ENCODE results near the gene ADAMTS12. TPM values are rescaled to one million over a fixed set of nuclear protein-coding genes. Genes with fewer than 3 reads are reported as not detected.

ADAMTS12 gene
- total RNA-seq, 1 experiment from 2014 or later, result 0.05 TPM

DNA sequence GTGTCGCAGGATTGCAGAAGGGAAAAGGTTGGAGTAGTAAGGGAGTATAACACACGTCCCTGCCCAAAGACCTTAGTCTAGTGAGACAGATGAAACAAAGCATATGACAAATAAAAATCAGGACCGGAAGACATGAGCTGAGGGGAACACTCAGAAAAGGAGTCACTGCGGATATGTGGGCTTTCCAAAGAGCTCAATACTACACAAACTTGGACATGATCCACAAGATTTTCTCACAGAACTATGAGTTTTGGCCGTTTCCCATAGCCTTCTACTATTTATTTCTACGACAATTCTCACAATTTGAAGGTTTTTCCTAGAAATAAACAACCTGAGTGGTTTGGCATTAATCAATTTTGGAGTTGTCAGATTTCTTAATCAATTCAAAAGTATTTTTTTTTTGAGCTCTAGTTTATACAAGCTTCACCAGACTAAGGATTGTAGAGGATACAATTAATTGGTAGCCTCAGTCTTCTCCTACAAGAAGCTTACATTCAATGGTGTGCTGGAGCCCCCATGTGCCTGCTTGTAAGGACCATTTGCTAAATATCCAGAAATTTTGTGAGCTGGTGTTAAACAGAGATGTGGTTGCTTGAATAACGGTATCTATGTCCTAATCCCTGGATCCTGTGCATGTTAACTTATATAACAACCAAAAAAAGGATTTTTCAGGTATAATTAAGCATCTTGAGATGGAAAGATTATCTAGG lies 91.4 kb downstream of the ADAMTS12 start:
- H3K79me2 ChIP-seq (ENCODE audit: insufficient read depth, low read length), result no peaks in the 10 kb centered on the region
- no peak overlapping the region for H3K9ac ChIP-seq (ENCODE audit: low read length)
- ChIA-PET RAD21 (ENCODE audit: low non-redundant PET in 1 of 2, low total read pairs in 2 of 2, uncharacterized antibody in 2 of 2, unreplicated experiment in 2 of 2) (no interaction called here), POLR2A (no interaction called here), CTCF (no interaction called here)
- no peak overlapping the region for H2AFZ ChIP-seq (ENCODE audit: low read depth, low read length, poor library complexity, severe bottlenecking)
- peaks cover 52% of the 10 kb centered on the region for H3K27me3 ChIP-seq (ENCODE audit: insufficient read depth, low read length)
- TF ChIP-seq EZH2 (IDR thresholded peaks at IDR 0.05) (no peak), CTCF (IDR thresholded peaks at IDR 0.05 in 2 of 3, conservative IDR thresholded peaks at IDR 0.05 in 1 of 3; ENCODE audit: borderline replicate concordance in 1 of 3, insufficient read depth in 1 of 3, low read depth in 2 of 3, low read length in 2 of 3) (no peak), POLR2AphosphoS5 (IDR thresholded peaks at IDR 0.05; ENCODE audit: low read depth, low read length) (no peak), ELF1 (IDR thresholded peaks at IDR 0.05; ENCODE audit: borderline replicate concordance, low read depth) (no peak), SRF (IDR thresholded peaks at IDR 0.05; ENCODE audit: low read depth) (no peak), SP1 (IDR thresholded peaks at IDR 0.05; ENCODE audit: low read depth) (no peak), CEBPB (IDR thresholded peaks at IDR 0.05; ENCODE audit: low read depth) (no peak), REST (IDR thresholded peaks at IDR 0.05; ENCODE audit: low read depth) (no peak), YY1 (IDR thresholded peaks at IDR 0.05; ENCODE audit: extremely low read depth, insufficient replicate concordance, low read depth, low read length) (no peak), SIN3A (IDR thresholded peaks at IDR 0.05; ENCODE audit: low read depth) (no peak), EGR1 (IDR thresholded peaks at IDR 0.05; ENCODE audit: low read depth) (no peak), RAD21 (IDR thresholded peaks at IDR 0.05; ENCODE audit: low read depth) (no peak), TCF7L2 (IDR thresholded peaks at IDR 0.05; ENCODE audit: borderline replicate concordance, extremely low read depth, insufficient read depth, insufficient read length) (no peak), EZH2phosphoT487 (IDR thresholded peaks at IDR 0.05; ENCODE audit: borderline replicate concordance) (no peak), ZNF274 (IDR thresholded peaks at IDR 0.05; ENCODE audit: low read depth, low read length) (no peak), POLR2A (IDR thresholded peaks at IDR 0.05; ENCODE audit: borderline replicate concordance, extremely low read depth, insufficient read depth, insufficient read length) (no peak)
- TF ChIP-seq, protein P1, sequence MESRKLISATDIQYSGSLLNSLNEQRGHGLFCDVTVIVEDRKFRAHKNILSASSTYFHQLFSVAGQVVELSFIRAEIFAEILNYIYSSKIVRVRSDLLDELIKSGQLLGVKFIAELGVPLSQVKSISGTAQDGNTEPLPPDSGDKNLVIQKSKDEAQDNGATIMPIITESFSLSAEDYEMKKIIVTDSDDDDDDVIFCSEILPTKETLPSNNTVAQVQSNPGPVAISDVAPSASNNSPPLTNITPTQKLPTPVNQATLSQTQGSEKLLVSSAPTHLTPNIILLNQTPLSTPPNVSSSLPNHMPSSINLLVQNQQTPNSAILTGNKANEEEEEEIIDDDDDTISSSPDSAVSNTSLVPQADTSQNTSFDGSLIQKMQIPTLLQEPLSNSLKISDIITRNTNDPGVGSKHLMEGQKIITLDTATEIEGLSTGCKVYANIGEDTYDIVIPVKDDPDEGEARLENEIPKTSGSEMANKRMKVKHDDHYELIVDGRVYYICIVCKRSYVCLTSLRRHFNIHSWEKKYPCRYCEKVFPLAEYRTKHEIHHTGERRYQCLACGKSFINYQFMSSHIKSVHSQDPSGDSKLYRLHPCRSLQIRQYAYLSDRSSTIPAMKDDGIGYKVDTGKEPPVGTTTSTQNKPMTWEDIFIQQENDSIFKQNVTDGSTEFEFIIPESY (IDR thresholded peaks at IDR 0.05; ENCODE audit: extremely low read depth, insufficient replicate concordance, low read length), result no peak
- no peaks in the 10 kb centered on the region for H3K9me2 ChIP-seq (ENCODE audit: insufficient read depth)
- no peak overlapping the region for H3K4me2 ChIP-seq (ENCODE audit: low read length)
- no peak overlapping the region for H3K27ac ChIP-seq (ENCODE audit: low read depth, low read length)
- H3K4me3 ChIP-seq (replicated peaks in 1 of 2; ENCODE audit: low read depth in 1 of 2, low read length in 2 of 2), result no peak overlapping the region
- ATAC-seq, result no peak
- no peaks in the 10 kb centered on the region for H3K36me3 ChIP-seq (ENCODE audit: control insufficient read depth in 1 of 2, insufficient read depth in 2 of 2, low read length in 2 of 2)
- H3K9me3 ChIP-seq (ENCODE audit: control insufficient read depth in 1 of 2, insufficient read depth in 1 of 2, low read depth in 1 of 2, low read length in 2 of 2), result no peaks in the 10 kb centered on the region
- intact Hi-C loops (cut with micrococcal nuclease), result no loop called here
- no peaks in the 10 kb centered on the region for H3K4me1 ChIP-seq (ENCODE audit: control insufficient read depth in 1 of 2, insufficient read depth in 2 of 2, low read length in 2 of 2)
- H4K20me1 ChIP-seq (ENCODE audit: insufficient read depth), result no peaks in the 10 kb centered on the region
- no peak for DNase-seq (ENCODE audit: low read depth, low spot score)
- no TSS peak for BruUV-seq (replicated peaks)

All from HCT116 (cell line).